Left lung (tissue), 10 donors: Measurements from ENCODE around the gene LILRB5. TPM values are rescaled to one million over a fixed set of nuclear protein-coding genes. Genes with fewer than 3 reads are reported as not detected.

Experiments
- ATAC-seq: fragments of 200-7000 bp; cut with Tn5 transposase; one replicate; pipeline ENCODE4 v1.9.1; 2020; ENCODE audit warnings: moderate library complexity
- DNase-seq, 4 donors: peaks; one replicate each; pipeline ENCODE4 v3.0.0-alpha.2; 2013 to 2020
- H3K27ac ChIP-seq, 2 donors: fragments of 200-600 bp; sonication (generic) in 1 of 2; one replicate each; pipeline versions ENCODE4 v1.5.0 to v1.8.0; 2020 to 2021
- H3K27me3 ChIP-seq, 2 donors: fragments of 200-600 bp; sonication (generic) in 1 of 2; one replicate each; pipeline versions ENCODE4 v1.5.0 to v1.8.0; 2020 to 2021
- H3K36me3 ChIP-seq, 2 donors: fragments of 200-600 bp; sonication (generic) in 1 of 2; one replicate each; pipeline versions ENCODE4 v1.5.0 to v1.8.0; 2020 to 2021
- H3K4me1 ChIP-seq, 2 donors: fragments of 200-600 bp; one replicate each; pipeline ENCODE4 v1.8.0; 2021
- H3K4me3 ChIP-seq, 2 donors: fragments of 200-600 bp; sonication (generic) in 1 of 2; one replicate each; pipeline versions ENCODE4 v1.5.0 to v1.8.0; 2020 to 2021; ENCODE audit warnings: mild to moderate bottlenecking in 1 of 2
- H3K9me3 ChIP-seq, 2 donors: fragments of 200-600 bp; sonication (generic) in 1 of 2; one replicate each; pipeline versions ENCODE4 v1.5.0 to v1.8.0; 2020 to 2021
- intact Hi-C, 2 donors: fragments of 100-400 bp; cut with DNase I; formaldehyde crosslinking; loops; one replicate each; pipeline versions ENCODE4 v1.11.2 to v1.14.2; 2022
- polyA plus RNA-seq, 6 donors: library from polyadenylated mRNA; unstranded; fragments of 120-200 nt; gene quantifications; one replicate each; pipeline ENCODE4 v1.2.1, GENCODE V29; 2013; ENCODE audit not compliant: insufficient read length in 6 of 6
- total RNA-seq, 2 donors: library from RNA; stranded (reverse); fragmentation: NEBNext Ultra II Directional; extraction: Animal tissue kit (Norgen Biotek cat#: 25700); gene quantifications; one replicate each; pipeline ENCODE4 v1.2.1, GENCODE V29; 2021
- TF ChIP-seq, protein P1 (sequence below), 2 donors: fragments of 200-600 bp; sonication (generic) in 1 of 2; IDR thresholded peaks; one replicate each; pipeline versions ENCODE4 v1.5.0 to v1.8.0; 2021; ENCODE audit warnings: antibody characterized with exemption in 2 of 2
- donor health status: DM: no; HTN: yes; CAD: no.
- donor health status: DM: no; HTN: no; CAD: no.

The LILRB5 gene
- total and polyA plus RNA-seq, 8 donors, result 3.3 to 16.5 (median 4.7) TPM

DNA sequence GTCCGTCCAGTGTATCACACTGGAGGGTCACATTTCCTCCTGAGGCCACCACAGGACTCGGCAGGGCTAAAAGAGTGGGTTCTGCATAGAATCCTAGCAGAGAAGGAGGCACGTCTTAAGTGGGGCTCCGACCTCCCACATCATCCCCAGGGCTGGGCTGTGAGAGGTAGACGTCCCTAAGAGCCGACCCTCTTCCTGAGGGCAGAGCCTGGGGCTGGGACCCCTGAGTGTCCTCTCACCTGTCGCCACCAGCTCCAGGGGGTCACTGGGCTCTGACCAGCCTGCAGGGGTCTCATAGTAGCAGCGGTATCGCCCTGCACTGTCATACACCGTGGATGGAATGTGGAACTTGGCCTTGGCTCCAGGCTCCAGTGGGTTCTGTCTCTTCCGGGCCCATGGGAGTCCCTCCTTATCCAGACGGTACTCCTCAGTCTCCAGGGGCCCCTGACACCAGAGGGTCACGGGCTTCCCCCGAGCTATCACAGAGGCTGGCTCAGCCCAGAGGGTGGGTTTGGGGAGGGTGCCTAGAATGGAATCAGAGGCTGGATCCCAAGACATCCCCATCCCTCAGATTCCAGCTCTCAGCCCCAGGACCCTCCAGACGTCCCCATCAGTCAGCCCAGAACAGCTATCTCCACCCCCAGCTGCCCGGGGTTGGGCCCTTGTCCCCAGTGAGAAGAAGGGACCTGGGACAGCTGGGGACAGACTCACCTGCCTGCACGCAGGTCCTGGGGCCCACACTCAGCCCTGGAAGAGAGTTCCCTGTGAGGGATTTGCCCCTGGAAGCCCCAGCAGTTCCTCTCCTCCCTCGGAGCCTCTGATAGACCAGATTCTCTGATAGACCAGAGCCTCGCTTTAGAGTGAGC, 590 bp downstream of the LILRB5 start:
- TF ChIP-seq, protein P1, sequence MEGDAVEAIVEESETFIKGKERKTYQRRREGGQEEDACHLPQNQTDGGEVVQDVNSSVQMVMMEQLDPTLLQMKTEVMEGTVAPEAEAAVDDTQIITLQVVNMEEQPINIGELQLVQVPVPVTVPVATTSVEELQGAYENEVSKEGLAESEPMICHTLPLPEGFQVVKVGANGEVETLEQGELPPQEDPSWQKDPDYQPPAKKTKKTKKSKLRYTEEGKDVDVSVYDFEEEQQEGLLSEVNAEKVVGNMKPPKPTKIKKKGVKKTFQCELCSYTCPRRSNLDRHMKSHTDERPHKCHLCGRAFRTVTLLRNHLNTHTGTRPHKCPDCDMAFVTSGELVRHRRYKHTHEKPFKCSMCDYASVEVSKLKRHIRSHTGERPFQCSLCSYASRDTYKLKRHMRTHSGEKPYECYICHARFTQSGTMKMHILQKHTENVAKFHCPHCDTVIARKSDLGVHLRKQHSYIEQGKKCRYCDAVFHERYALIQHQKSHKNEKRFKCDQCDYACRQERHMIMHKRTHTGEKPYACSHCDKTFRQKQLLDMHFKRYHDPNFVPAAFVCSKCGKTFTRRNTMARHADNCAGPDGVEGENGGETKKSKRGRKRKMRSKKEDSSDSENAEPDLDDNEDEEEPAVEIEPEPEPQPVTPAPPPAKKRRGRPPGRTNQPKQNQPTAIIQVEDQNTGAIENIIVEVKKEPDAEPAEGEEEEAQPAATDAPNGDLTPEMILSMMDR (IDR thresholded peaks at IDR 0.05), result no peak
- H3K27me3 ChIP-seq, result peaks cover 0 to 61% of the 10 kb centered on the region in 2 donors
- H3K36me3 ChIP-seq, result no peaks in the 10 kb centered on the region
- peaks cover 0 to 8% of the 10 kb centered on the region in 2 donors for H3K4me1 ChIP-seq
- ATAC-seq (no peak), DNase-seq (peak in 1 of 4 donors; percentile 41)
- intact Hi-C loops, result no loop called here
- H3K9me3 ChIP-seq, result no peaks in the 10 kb centered on the region
- peak overlapping the region in 1 of 2 donors; percentile 20 for H3K4me3 ChIP-seq
- no peak overlapping the region for H3K27ac ChIP-seq

DNA sequence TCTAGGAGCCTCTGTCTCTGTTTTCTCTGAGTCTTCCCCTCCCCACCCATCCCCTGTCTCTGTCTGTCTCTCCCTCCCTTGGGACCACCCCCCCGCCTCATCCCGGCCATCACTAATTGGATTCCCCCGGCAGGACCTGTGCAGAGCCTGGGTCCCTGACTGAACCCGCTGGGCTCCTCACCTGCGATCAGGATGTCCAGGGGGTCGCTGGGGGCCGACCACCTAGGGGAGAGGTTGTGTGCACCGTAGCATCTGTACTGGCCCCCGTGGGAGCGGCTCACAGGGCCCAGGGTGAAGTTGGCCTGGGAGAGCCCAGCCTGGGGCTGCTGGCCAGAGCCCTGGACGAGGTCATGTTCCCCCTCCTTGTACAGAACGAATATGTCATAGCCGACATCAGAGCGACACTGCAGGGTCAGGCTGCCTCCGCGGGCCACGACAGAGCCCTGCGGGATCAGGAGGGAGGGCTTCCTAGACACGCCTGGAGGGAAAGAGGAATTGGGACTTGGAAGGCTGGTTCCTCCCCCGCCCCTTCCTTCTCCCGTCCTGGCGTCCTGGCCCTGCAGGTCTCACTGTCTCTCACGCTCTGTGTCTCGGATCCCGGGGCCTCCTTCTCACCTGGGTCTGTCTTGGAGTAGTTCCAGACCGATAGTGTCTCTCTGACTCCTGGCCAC, 1.8 kb downstream of the LILRB5 start:
- ATAC-seq, result no peak
- intact Hi-C loops, result no loop called here
- Histone ChIP-seq H3K27me3 (peaks cover 0 to 61% of the 10 kb centered on the region in 2 donors), H3K36me3 (no peaks in the 10 kb centered on the region), H3K9me3 (no peaks in the 10 kb centered on the region), H3K27ac (no peak overlapping the region), H3K4me3 (no peak overlapping the region), H3K4me1 (peaks cover 0 to 8% of the 10 kb centered on the region in 2 donors)
- DNase-seq, result no peak
- TF ChIP-seq, protein P1 (IDR thresholded peaks at IDR 0.05), result no peak

DNA sequence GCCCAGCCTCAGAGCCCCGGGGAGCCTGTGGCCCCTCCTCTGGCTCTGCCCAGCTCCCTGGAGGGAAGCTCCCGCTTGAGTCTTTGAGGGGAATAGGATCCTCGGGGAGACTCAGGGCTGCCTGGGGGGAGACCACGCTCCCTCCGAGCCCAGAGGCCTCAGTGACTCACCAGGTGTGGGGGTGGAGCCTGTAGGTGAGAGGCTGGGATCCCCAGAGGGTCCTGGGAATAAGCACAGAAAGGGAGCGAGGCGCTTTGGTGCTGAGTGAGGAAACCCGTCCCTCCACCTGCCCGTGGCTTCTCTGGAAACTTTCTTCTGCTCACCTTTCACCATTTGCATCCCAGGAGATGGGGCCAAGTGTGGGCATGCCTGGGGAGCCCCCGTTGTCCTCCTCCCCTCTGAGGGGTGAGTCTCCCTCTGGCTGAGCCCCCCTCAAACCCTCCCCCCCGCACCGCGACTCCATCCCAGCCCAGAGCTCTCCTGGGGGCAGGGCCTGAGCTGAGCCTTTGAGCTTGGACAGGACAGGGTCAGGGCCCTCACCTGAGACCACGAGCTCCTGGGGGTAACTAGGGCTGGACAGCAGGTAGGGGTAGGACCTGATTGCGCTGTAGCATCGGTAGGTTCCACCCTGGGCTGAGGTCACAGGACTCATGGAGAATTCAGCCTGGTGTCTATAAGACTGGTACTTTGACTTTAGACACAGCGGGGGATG, 2.7 kb downstream of the LILRB5 start:
- no peaks in the 10 kb centered on the region for H3K36me3 ChIP-seq
- H3K27me3 ChIP-seq, result peaks cover 0 to 68% of the 10 kb centered on the region in 2 donors
- no peak overlapping the region for H3K27ac ChIP-seq
- intact Hi-C loops, result no loop called here
- no peak overlapping the region for H3K4me3 ChIP-seq
- H3K4me1 ChIP-seq, result peaks cover 0 to 8% of the 10 kb centered on the region in 2 donors
- DNase-seq (no peak), ATAC-seq (no peak)
- H3K9me3 ChIP-seq, result no peaks in the 10 kb centered on the region
- TF ChIP-seq, protein P1 (IDR thresholded peaks at IDR 0.05), result no peak

DNA sequence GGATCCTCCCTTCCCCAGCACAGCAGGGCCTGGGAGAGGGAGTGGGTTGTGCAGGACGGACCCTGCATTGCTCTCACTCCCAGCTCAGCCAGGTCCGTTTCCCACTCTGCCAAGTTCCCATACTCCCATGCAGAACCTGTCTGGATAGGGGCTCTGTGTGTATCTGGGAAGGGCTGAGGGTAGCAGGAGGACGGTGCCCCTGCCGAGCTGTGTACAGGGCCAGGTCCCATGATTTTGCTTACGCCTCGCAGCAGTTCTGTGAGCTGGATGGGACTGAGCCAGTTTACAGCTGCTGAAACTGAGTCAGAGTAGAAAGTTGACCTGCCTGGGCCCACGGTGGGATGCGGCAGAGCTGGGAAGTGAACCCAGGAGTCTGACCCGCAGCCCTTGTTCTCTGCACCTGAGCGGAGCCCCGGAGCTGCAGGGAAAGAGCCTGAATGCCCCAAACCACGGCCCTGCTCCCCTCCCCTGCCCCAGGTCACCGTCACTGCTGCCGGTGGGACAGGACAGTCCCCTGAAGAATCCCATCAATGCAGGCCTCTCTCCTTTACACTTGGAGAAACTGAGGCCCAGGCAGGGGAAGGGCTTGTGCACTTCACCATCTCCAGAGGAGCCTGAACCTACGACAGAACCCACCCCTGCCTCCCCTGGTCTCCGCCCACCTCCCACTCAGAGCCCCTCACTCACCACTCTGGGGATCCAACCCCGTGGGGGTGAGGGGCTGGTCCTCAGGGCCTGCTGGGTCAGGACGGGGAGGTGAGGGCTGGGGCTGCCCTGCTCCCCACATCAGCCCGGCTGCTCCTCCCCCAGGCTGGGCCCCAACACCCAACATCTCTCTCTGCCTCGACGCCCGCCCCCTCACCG, 3.5 kb downstream of the LILRB5 start:
- DNase-seq (no peak), ATAC-seq (no peak)
- TF ChIP-seq, protein P1 (IDR thresholded peaks at IDR 0.05), result no peak
- Histone ChIP-seq H3K27ac (no peak overlapping the region), H3K4me1 (peaks cover 0 to 14% of the 10 kb centered on the region in 2 donors), H3K36me3 (no peaks in the 10 kb centered on the region), H3K4me3 (no peak overlapping the region), H3K27me3 (peaks cover 0 to 69% of the 10 kb centered on the region in 2 donors), H3K9me3 (no peaks in the 10 kb centered on the region)
- intact Hi-C loops, result no loop called here
